PFSK-1 (cell line): ENCODE data around the gene TP63.

Experiments used
- FOXP2 ChIP-seq: optimal IDR thresholded peaks from 2 replicates; pipeline ENCODE3; 2011; ENCODE audit warnings: borderline replicate concordance, control low read depth, inconsistent platforms; ENCODE audit not compliant: insufficient read depth; ENCODE audit errors: extremely low read length, extremely low read depth
- POLR2AphosphoS5 ChIP-seq: IDR thresholded peaks from 2 replicates; pipeline ENCODE4 v1.6.1; 2012; ENCODE audit warnings: low read depth, mild to moderate bottlenecking, control low read depth, low read length, moderate library complexity
- TAF1 ChIP-seq: IDR thresholded peaks from 2 replicates; pipeline ENCODE4 v1.6.1; 2012; ENCODE audit warnings: low read length, control low read depth, borderline replicate concordance; ENCODE audit not compliant: insufficient read depth

DNA sequence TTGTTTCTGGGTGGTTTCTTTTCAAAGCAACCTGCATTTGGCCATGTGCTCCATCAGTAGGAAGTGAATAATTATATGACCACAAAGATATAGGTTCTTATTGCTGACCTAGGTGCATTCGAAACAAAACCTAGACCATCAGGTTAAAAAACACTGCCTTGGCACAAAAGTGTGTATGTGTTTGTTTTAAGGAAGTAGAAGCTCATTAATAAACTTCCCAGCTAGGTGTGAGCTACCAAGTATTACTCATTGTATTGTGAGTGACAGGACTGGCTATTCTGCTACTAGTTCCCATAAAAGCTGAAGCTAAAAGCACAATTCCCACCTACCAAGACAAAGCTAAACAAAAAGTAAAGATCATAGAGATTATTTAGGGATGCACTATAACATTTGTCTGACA lies 168.2 kb downstream of the TP63 start:
- no peak for TF ChIP-seq POLR2AphosphoS5
- TF ChIP-seq FOXP2 = no peak
- no peak for TF ChIP-seq TAF1
